Neural crest cell (in vitro differentiated cells): ENCODE results near the gene HSPA12B. TPM values are rescaled to one million over a fixed set of nuclear protein-coding genes. Genes with fewer than 3 reads are reported as not detected.

Experiments
- DNase-seq: peaks from one replicate; pipeline ENCODE4 v3.0.0; 2021; ENCODE audit warnings: low read depth, mixed read lengths, low spot score
- H3K27ac Mint-ChIP-seq: one replicate; pipeline ENCODE4 v1.8.0; 2021; ENCODE audit warnings: mild to moderate bottlenecking, mixed read lengths; ENCODE audit not compliant: unreplicated experiment
- H3K27me3 Mint-ChIP-seq: 2 replicates; pipeline ENCODE4 v1.8.0; 2021; ENCODE audit warnings: low read depth, mild to moderate bottlenecking, mixed read lengths
- H3K36me3 Mint-ChIP-seq: 2 replicates; pipeline ENCODE4 v1.8.0; 2021; ENCODE audit warnings: low read depth, mild to moderate bottlenecking, mixed read lengths
- H3K4me1 Mint-ChIP-seq: 2 replicates; pipeline ENCODE4 v1.8.0; 2021; ENCODE audit warnings: mixed read lengths
- H3K4me3 Mint-ChIP-seq: one replicate; pipeline ENCODE4 v1.8.0; 2021; ENCODE audit warnings: mild to moderate bottlenecking, mixed read lengths
- H3K9me3 Mint-ChIP-seq: 2 replicates; pipeline ENCODE4 v1.8.0; 2021; ENCODE audit warnings: mixed read lengths
- CTCF ChIP-seq: fragments of 200-600 bp; sonication (generic); conservative IDR thresholded peaks from 2 replicates; pipeline ENCODE4 v1.5.0; 2021; ENCODE audit warnings: antibody characterized with exemption, mild to moderate bottlenecking
- total RNA-seq: library from RNA; stranded (reverse); gene quantifications from 2 replicates; pipeline ENCODE4 v1.2.1, GENCODE V29; 2021

The HSPA12B gene
- total RNA-seq, 1 donor from 2014 or later: 1.1 TPM

- H3K9me3 Mint-ChIP-seq: no peaks in the 10 kb centered on the region
- peaks cover 19% of the 10 kb centered on the region for H3K4me1 Mint-ChIP-seq
- no peak overlapping the region for H3K4me3 Mint-ChIP-seq
- no peak overlapping the region for H3K27ac Mint-ChIP-seq
- no peak for DNase-seq
- no peaks in the 10 kb centered on the region for H3K36me3 Mint-ChIP-seq
- TF ChIP-seq CTCF: no peak
- peaks cover 11% of the 10 kb centered on the region for H3K27me3 Mint-ChIP-seq
Measured at GRCh38 chr20:3734111-3734843, 1.8 kb downstream of the HSPA12B start.

GRCh38 chr20:3735768-3736167 lies 3.3 kb downstream of the HSPA12B start:
- TF ChIP-seq CTCF: no peak
- H3K4me1 Mint-ChIP-seq: peaks cover 25% of the 10 kb centered on the region
- H3K27ac Mint-ChIP-seq: no peak overlapping the region
- H3K27me3 Mint-ChIP-seq: peaks cover 10% of the 10 kb centered on the region
- H3K9me3 Mint-ChIP-seq: no peaks in the 10 kb centered on the region
- H3K4me3 Mint-ChIP-seq: no peak overlapping the region
- DNase-seq: no peak
- H3K36me3 Mint-ChIP-seq: no peaks in the 10 kb centered on the region

- H3K4me1 Mint-ChIP-seq: peaks cover 21% of the 10 kb centered on the region
- no peaks in the 10 kb centered on the region for H3K9me3 Mint-ChIP-seq
- H3K36me3 Mint-ChIP-seq: no peaks in the 10 kb centered on the region
- H3K27ac Mint-ChIP-seq: no peak overlapping the region
- DNase-seq: no peak
- H3K4me3 Mint-ChIP-seq: no peak overlapping the region
- H3K27me3 Mint-ChIP-seq: peaks cover 2% of the 10 kb centered on the region
- no peak for TF ChIP-seq CTCF
Measured at GRCh38 chr20:3738111-3739053, 5.9 kb downstream of the HSPA12B start.

GRCh38 chr20:3739054-3739925 lies 6.8 kb downstream of the HSPA12B start:
- H3K4me1 Mint-ChIP-seq: peaks cover 23% of the 10 kb centered on the region
- H3K9me3 Mint-ChIP-seq: no peaks in the 10 kb centered on the region
- H3K4me3 Mint-ChIP-seq: no peak overlapping the region
- DNase-seq: no peak
- peaks cover 9% of the 10 kb centered on the region for H3K27me3 Mint-ChIP-seq
- no peaks in the 10 kb centered on the region for H3K36me3 Mint-ChIP-seq
- no peak overlapping the region for H3K27ac Mint-ChIP-seq
- no peak for TF ChIP-seq CTCF

- H3K4me3 Mint-ChIP-seq: no peak overlapping the region
- H3K27me3 Mint-ChIP-seq: peaks cover 16% of the 10 kb centered on the region
- no peaks in the 10 kb centered on the region for H3K36me3 Mint-ChIP-seq
- H3K9me3 Mint-ChIP-seq: no peaks in the 10 kb centered on the region
- H3K4me1 Mint-ChIP-seq: peaks cover 30% of the 10 kb centered on the region
- TF ChIP-seq CTCF: no peak
- H3K27ac Mint-ChIP-seq: no peak overlapping the region
- no peak for DNase-seq
Measured at GRCh38 chr20:3739926-3740451, 7.5 kb downstream of the HSPA12B start.
